Loucy (cell line): Measurements from ENCODE around the gene NECTIN1.

Experiments used
- CTCF ChIP-seq: fragments of 200-600 bp; sonication (generic); conservative IDR thresholded peaks from 2 replicates; pipeline ENCODE4 v1.5.1; 2014; ENCODE audit warnings: mild to moderate bottlenecking, antibody characterized with exemption, low read length
- EZH2phosphoT487 ChIP-seq: fragments of 200-600 bp; IDR thresholded peaks from 2 replicates; pipeline ENCODE4 v1.6.1; 2018; ENCODE audit warnings: antibody characterized with exemption, mild to moderate bottlenecking, moderate library complexity, borderline replicate concordance

- no peak for TF ChIP-seq CTCF
- TF ChIP-seq EZH2phosphoT487: no peak
Observed at GRCh38 chr11:119711476-119711875, 17.5 kb downstream of the NECTIN1 start.
